ENCODE results near the gene DOCK4. TPM values are rescaled to one million over a fixed set of nuclear protein-coding genes. Genes with fewer than 3 reads are reported as not detected.

The DOCK4 gene
- total and polyA plus RNA-seq, 2 donors from 2014 or later: 3.2 to 38.9 TPM

GRCh38 chr7:111846898-111847297, 359.3 kb downstream of the DOCK4 start:
- Histone ChIP-seq H3K36me3 (ENCODE audit: control insufficient read depth in 2 of 3, insufficient read depth in 3 of 3, low read length in 3 of 3) (peaks cover 0 to 3% (median 0%) of the 10 kb centered on the region in 3 donors), H3K9ac (ENCODE audit: low read length in 3 of 3) (no peak overlapping the region)

DNA sequence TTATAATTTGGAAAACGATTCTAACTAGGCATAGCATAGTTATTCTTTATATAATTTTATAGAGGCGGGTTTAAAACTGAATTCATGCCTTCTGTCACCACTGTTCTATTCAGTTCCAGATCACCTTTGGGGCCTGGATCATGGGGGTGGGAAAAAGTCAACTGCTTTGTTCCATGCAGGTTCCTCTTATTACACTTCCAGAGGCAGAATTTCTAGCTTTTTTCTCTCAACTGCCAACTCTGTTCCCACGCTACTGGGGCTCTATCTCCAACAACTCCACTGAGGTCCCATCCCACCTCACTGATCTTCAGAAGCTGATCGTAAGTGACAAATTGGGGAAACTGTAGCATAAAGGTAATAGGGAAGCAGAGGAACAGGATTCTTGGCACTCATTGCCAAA, 360.3 kb downstream of the DOCK4 start:
- Histone ChIP-seq H3K27me3 (ENCODE audit: control insufficient read depth, insufficient read depth, low read length) (no peaks in the 10 kb centered on the region), H3K27ac (ENCODE audit: low read depth in 2 of 2, low read length in 2 of 2) (no peak overlapping the region), H3K4me1 (ENCODE audit: control insufficient read depth in 2 of 3, insufficient read depth in 2 of 3, low read depth in 1 of 3, low read length in 3 of 3) (no peaks in the 10 kb centered on the region), H3K9ac (ENCODE audit: low read length in 3 of 3) (no peak overlapping the region), H3K9me3 (ENCODE audit: control insufficient read depth in 2 of 3, insufficient read depth in 1 of 3, low read length in 3 of 3) (no peaks in the 10 kb centered on the region), H3K36me3 (ENCODE audit: control insufficient read depth in 2 of 3, insufficient read depth in 3 of 3, low read length in 3 of 3) (peaks cover 0 to 4% (median 0%) of the 10 kb centered on the region in 3 donors), H3K4me3 (ENCODE audit: low read length in 3 of 3) (no peak overlapping the region)
- intact Hi-C loops (cut with DNase I): no loop called here
- TF ChIP-seq, protein P1, sequence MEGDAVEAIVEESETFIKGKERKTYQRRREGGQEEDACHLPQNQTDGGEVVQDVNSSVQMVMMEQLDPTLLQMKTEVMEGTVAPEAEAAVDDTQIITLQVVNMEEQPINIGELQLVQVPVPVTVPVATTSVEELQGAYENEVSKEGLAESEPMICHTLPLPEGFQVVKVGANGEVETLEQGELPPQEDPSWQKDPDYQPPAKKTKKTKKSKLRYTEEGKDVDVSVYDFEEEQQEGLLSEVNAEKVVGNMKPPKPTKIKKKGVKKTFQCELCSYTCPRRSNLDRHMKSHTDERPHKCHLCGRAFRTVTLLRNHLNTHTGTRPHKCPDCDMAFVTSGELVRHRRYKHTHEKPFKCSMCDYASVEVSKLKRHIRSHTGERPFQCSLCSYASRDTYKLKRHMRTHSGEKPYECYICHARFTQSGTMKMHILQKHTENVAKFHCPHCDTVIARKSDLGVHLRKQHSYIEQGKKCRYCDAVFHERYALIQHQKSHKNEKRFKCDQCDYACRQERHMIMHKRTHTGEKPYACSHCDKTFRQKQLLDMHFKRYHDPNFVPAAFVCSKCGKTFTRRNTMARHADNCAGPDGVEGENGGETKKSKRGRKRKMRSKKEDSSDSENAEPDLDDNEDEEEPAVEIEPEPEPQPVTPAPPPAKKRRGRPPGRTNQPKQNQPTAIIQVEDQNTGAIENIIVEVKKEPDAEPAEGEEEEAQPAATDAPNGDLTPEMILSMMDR (IDR thresholded peaks at IDR 0.05; ENCODE audit: borderline replicate concordance, extremely low read depth, insufficient read depth): no peak
- DNase-seq (no peak), FAIRE-seq (no peak)

More at GRCh38 chr7:111846898-111847297, 359.3 kb downstream of the DOCK4 start:
- TF ChIP-seq, protein P1 (IDR thresholded peaks at IDR 0.05; ENCODE audit: borderline replicate concordance, extremely low read depth, insufficient read depth): no peak
- no peaks in the 10 kb centered on the region for H3K9me3 ChIP-seq (ENCODE audit: control insufficient read depth in 2 of 3, insufficient read depth in 1 of 3, low read length in 3 of 3)
- no peak for FAIRE-seq
- intact Hi-C loops (cut with DNase I): no loop called here
- DNase-seq: no peak
- H3K27me3 ChIP-seq (ENCODE audit: control insufficient read depth, insufficient read depth, low read length): no peaks in the 10 kb centered on the region
- no peak overlapping the region for H3K27ac ChIP-seq (ENCODE audit: low read depth in 2 of 2, low read length in 2 of 2)
- H3K4me1 ChIP-seq (ENCODE audit: control insufficient read depth in 2 of 3, insufficient read depth in 2 of 3, low read depth in 1 of 3, low read length in 3 of 3): no peaks in the 10 kb centered on the region
- H3K4me3 ChIP-seq (ENCODE audit: low read length in 3 of 3): no peak overlapping the region

DNA sequence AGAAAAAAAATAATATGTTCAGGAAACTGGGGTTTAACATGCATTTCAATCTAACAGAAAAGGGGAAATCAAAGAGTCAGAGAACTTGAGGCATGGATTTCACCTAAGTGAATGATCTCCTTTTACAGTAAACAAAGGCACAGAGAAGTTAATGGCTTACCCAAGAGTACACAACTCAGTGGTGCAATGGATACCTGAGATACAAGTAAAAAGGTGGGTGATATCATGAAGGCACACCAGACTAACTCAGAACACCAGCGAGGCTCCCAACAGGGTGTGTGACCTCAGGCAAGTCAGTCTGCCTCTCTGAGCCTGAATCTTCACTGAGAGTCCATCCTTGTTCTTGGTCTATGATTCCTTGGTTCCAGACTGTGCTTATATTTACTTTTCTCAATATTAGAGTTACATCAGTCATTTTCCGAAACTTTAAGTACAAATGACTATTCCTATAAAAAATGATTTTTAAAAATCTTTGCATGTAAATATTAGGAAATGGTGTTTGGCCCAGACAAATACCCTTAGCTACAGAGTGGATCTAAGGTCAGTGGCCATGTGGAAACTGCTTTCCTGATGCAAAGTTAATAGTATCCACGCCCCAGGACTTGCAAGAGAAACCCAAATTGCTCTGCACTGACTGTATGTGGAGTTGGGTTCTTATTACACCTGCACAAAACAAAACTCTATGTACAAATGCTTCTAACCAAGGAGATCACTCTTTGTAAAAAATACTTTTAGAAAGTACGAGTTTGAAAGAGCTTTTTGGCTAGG, 361.1 kb downstream of the DOCK4 start:
- Histone ChIP-seq H3K9ac (ENCODE audit: low read length in 3 of 3) (no peak overlapping the region), H3K27ac (ENCODE audit: low read depth in 2 of 2, low read length in 2 of 2) (no peak overlapping the region), H3K4me1 (ENCODE audit: control insufficient read depth in 2 of 3, insufficient read depth in 2 of 3, low read depth in 1 of 3, low read length in 3 of 3) (no peaks in the 10 kb centered on the region), H3K36me3 (ENCODE audit: control insufficient read depth in 2 of 3, insufficient read depth in 3 of 3, low read length in 3 of 3) (peaks cover 0 to 4% (median 0%) of the 10 kb centered on the region in 3 donors), H3K4me3 (ENCODE audit: low read length in 3 of 3) (no peak overlapping the region), H3K27me3 (ENCODE audit: control insufficient read depth, insufficient read depth, low read length) (no peaks in the 10 kb centered on the region), H3K9me3 (ENCODE audit: control insufficient read depth in 2 of 3, insufficient read depth in 1 of 3, low read length in 3 of 3) (no peaks in the 10 kb centered on the region)
- intact Hi-C loops (cut with DNase I): no loop called here
- TF ChIP-seq, protein P1 (IDR thresholded peaks at IDR 0.05; ENCODE audit: borderline replicate concordance, extremely low read depth, insufficient read depth): no peak
- FAIRE-seq: no peak
- DNase-seq: no peak

All from kidney (tissue), 14 donors.